Astrocyte (in vitro differentiated cells and primary cell): ENCODE measurements around the gene ODF2L. TPM values are rescaled to one million over a fixed set of nuclear protein-coding genes. Genes with fewer than 3 reads are reported as not detected.
A peak's percentile ranks its signal among the peaks of the same experiment; 100 is the strongest.

Experiments used
- DNase-seq: peaks from one replicate; pipeline ENCODE4 v3.0.0-alpha.2; 2010; ENCODE audit warnings: low read depth
- FAIRE-seq: peaks from 2 replicates; lab custom pipeline; 2011; peaks lifted over from hg19 to GRCh38; lab: Jason Lieb, UNC
- H2AFZ ChIP-seq: 2 replicates; pipeline ENCODE4 v1.6.0; 2012; ENCODE audit warnings: low read depth, low read length, inconsistent platforms
- H3K27ac ChIP-seq: 2 replicates; pipeline ENCODE4 v1.5.1; 2011; ENCODE audit warnings: low read depth, low read length, inconsistent platforms
- H3K27me3 ChIP-seq: 2 replicates; pipeline ENCODE4 v1.6.0; 2011; ENCODE audit warnings: low read length, inconsistent platforms; ENCODE audit not compliant: insufficient read depth
- H3K36me3 ChIP-seq: 2 replicates; pipeline ENCODE4 v1.5.1; 2011; ENCODE audit warnings: low read length, inconsistent platforms; ENCODE audit not compliant: insufficient read depth
- H3K4me1 ChIP-seq: 2 replicates; pipeline ENCODE4 v1.5.1; 2011; ENCODE audit warnings: low read length, inconsistent platforms; ENCODE audit not compliant: insufficient read depth
- H3K4me2 ChIP-seq: 2 replicates; pipeline ENCODE4 v1.6.0; 2012; ENCODE audit warnings: low read length, inconsistent platforms
- H3K4me3 ChIP-seq: 2 replicates; pipeline ENCODE4 v1.5.1; 2011; ENCODE audit warnings: low read depth, mild to moderate bottlenecking, low read length, inconsistent platforms; ENCODE audit not compliant: insufficient read depth
- H3K79me2 ChIP-seq: 2 replicates; pipeline ENCODE4 v1.6.0; 2012; ENCODE audit warnings: mild to moderate bottlenecking, low read length, inconsistent platforms; ENCODE audit not compliant: insufficient read depth
- H3K9ac ChIP-seq: 2 replicates; pipeline ENCODE4 v1.6.0; 2012; ENCODE audit warnings: mild to moderate bottlenecking, low read length, inconsistent platforms
- H3K9me3 ChIP-seq: 2 replicates; pipeline ENCODE4 v1.5.1; 2012; ENCODE audit warnings: low read depth, mild to moderate bottlenecking, low read length, inconsistent platforms; ENCODE audit not compliant: insufficient read depth
- H4K20me1 ChIP-seq: 2 replicates; pipeline ENCODE4 v1.6.0; 2012; ENCODE audit warnings: low read length, inconsistent platforms; ENCODE audit not compliant: insufficient read depth
- H3K27ac Mint-ChIP-seq: one replicate; pipeline ENCODE4 v1.8.0; 2021; ENCODE audit warnings: mild to moderate bottlenecking, mixed read lengths; ENCODE audit not compliant: unreplicated experiment
- H3K27me3 Mint-ChIP-seq: one replicate; pipeline ENCODE4 v1.8.0; 2021; ENCODE audit warnings: low read depth, mixed read lengths; ENCODE audit not compliant: unreplicated experiment
- H3K36me3 Mint-ChIP-seq: one replicate; pipeline ENCODE4 v1.8.0; 2021; ENCODE audit warnings: low read depth, mixed read lengths; ENCODE audit not compliant: unreplicated experiment
- H3K4me1 Mint-ChIP-seq: one replicate; pipeline ENCODE4 v1.8.0; 2021; ENCODE audit warnings: low read depth, mixed read lengths; ENCODE audit not compliant: unreplicated experiment
- H3K4me3 Mint-ChIP-seq: one replicate; pipeline ENCODE4 v1.8.0; 2021; ENCODE audit warnings: mild to moderate bottlenecking, moderate library complexity, mixed read lengths; ENCODE audit not compliant: unreplicated experiment
- H3K9me3 Mint-ChIP-seq: one replicate; pipeline ENCODE4 v1.8.0; 2021; ENCODE audit warnings: mild to moderate bottlenecking, mixed read lengths; ENCODE audit not compliant: unreplicated experiment
- CTCF ChIP-seq: IDR thresholded peaks from 2 replicates; pipeline ENCODE4 v1.5.1; 2011; ENCODE audit warnings: low read depth, mild to moderate bottlenecking, inconsistent platforms, low read length, moderate library complexity; ENCODE audit not compliant: insufficient read depth
- EZH2 ChIP-seq: IDR thresholded peaks from 2 replicates; pipeline ENCODE4 v1.6.1; 2012; ENCODE audit warnings: mild to moderate bottlenecking, low read length, inconsistent platforms; ENCODE audit not compliant: insufficient read depth
- total RNA-seq: library from RNA; stranded (reverse); gene quantifications from 2 replicates; pipeline ENCODE4 v1.2.1, GENCODE V29; 2021

Gene ODF2L
- total RNA-seq, 1 donor from 2014 or later: 44.7 TPM

GRCh38 chr1:86429122-86429725 is 33.1 kb upstream of the ODF2L start:
- Histone ChIP-seq H3K4me2 (peak overlapping the region; percentile 53), H3K4me3 (no peak overlapping the region), H3K36me3 (no peaks in the 10 kb centered on the region), H3K4me1 (peaks cover 13% of the 10 kb centered on the region), H4K20me1 (no peaks in the 10 kb centered on the region), H3K27ac (no peak overlapping the region), H3K27me3 (no peaks in the 10 kb centered on the region), H3K79me2 (no peaks in the 10 kb centered on the region), H3K9me3 (no peaks in the 10 kb centered on the region), H3K9ac (no peak overlapping the region), H2AFZ (no peak overlapping the region)
- TF ChIP-seq EZH2 (no peak), CTCF (no peak)
- FAIRE-seq (peak; percentile 29), DNase-seq (peak; percentile 52)
- Mint-ChIP-seq H3K27me3 (no peaks in the 10 kb centered on the region), H3K27ac (no peak overlapping the region), H3K36me3 (no peaks in the 10 kb centered on the region), H3K9me3 (no peaks in the 10 kb centered on the region), H3K4me1 (no peaks in the 10 kb centered on the region), H3K4me3 (no peak overlapping the region)

- Histone ChIP-seq H3K9me3 (no peaks in the 10 kb centered on the region), H2AFZ (no peak within 1 kb of the TSS), H3K4me2 (no peak within 1 kb of the TSS), H3K4me1 (no peaks in the 10 kb centered on the region), H3K9ac (no peak within 1 kb of the TSS), H3K36me3 (no peaks in the 10 kb centered on the region), H4K20me1 (no peaks in the 10 kb centered on the region), H3K27ac (no peak within 1 kb of the TSS), H3K27me3 (no peaks in the 10 kb centered on the region), H3K4me3 (no peak within 1 kb of the TSS), H3K79me2 (no peaks in the 10 kb centered on the region)
- TF ChIP-seq EZH2 (no peak), CTCF (no peak)
- no peak for DNase-seq
- no peaks in the 10 kb centered on the region for H3K4me1 Mint-ChIP-seq
- no peaks in the 10 kb centered on the region for H3K36me3 Mint-ChIP-seq
- FAIRE-seq: no peak
- no peaks in the 10 kb centered on the region for H3K9me3 Mint-ChIP-seq
- H3K4me3 Mint-ChIP-seq: no peak within 1 kb of the TSS
- H3K27me3 Mint-ChIP-seq: no peaks in the 10 kb centered on the region
- no peak within 1 kb of the TSS for H3K27ac Mint-ChIP-seq
Observed at GRCh38 chr1:86423873-86424272, 27.8 kb upstream of the ODF2L start, which contains the start of gene CLCA2. Gene CLCA2 (plus strand): TSS chr1:86424171. CDS start chr1:86424248, 77 bp downstream.

GRCh38 chr1:86423473-86423872 is 27.4 kb upstream of the ODF2L start:
- Mint-ChIP-seq H3K4me3 (no peak overlapping the region), H3K27ac (no peak overlapping the region), H3K9me3 (no peaks in the 10 kb centered on the region), H3K36me3 (no peaks in the 10 kb centered on the region), H3K4me1 (no peaks in the 10 kb centered on the region), H3K27me3 (no peaks in the 10 kb centered on the region)
- no peak overlapping the region for H3K4me2 ChIP-seq
- H3K27me3 ChIP-seq: no peaks in the 10 kb centered on the region
- no peak overlapping the region for H3K4me3 ChIP-seq
- H3K9me3 ChIP-seq: no peaks in the 10 kb centered on the region
- H3K9ac ChIP-seq: no peak overlapping the region
- no peaks in the 10 kb centered on the region for H4K20me1 ChIP-seq
- H2AFZ ChIP-seq: no peak overlapping the region
- H3K27ac ChIP-seq: no peak overlapping the region
- no peaks in the 10 kb centered on the region for H3K36me3 ChIP-seq
- TF ChIP-seq EZH2 (no peak), CTCF (no peak)
- FAIRE-seq: no peak
- no peaks in the 10 kb centered on the region for H3K79me2 ChIP-seq
- H3K4me1 ChIP-seq: no peaks in the 10 kb centered on the region
- no peak for DNase-seq
